HCT116 (cell line): Measurements from ENCODE around the gene MYADML2. TPM values are rescaled to one million over a fixed set of nuclear protein-coding genes. Genes with fewer than 3 reads are reported as not detected.

Experiments
- ATAC-seq: fragments of 200-7000 bp; cut with Tn5 transposase; 2 replicates; pipeline ENCODE4 v1.9.1; 2020; ENCODE audit warnings: mild to moderate bottlenecking, moderate library complexity
- BruUV-seq: library from RNA; stranded (reverse); fragments of 400-500 nt; replicated peaks from 2 replicates; lab custom pipeline; 2021; lab: Mats Ljungman, UMichigan
- CTCF ChIA-PET: fragments of 300-600 bp; sonication (Branson Sonifier 250); formaldehyde crosslinking; loops from one replicate; lab custom pipeline; 2021; ENCODE audit warnings: antibody characterized with exemption; lab: Charles Lee
- POLR2A ChIA-PET: fragments of 300-600, 350-600 bp; sonication (Branson Sonifier 250); formaldehyde crosslinking; loops from one replicate; lab custom pipeline; 2021; ENCODE audit warnings: antibody characterized with exemption; lab: Charles Lee
- RAD21 ChIA-PET, 2 experiments: fragments of 300-600 bp; sonication (Branson Sonifier 250); formaldehyde crosslinking; loops; one replicate each; lab custom pipeline; 2023; ENCODE audit warnings: low total read pairs in 2 of 2; ENCODE audit not compliant: uncharacterized antibody in 2 of 2, unreplicated experiment in 2 of 2, low non-redundant PET in 1 of 2; lab: Charles Lee
- DNase-seq: peaks from one replicate; pipeline ENCODE4 v3.0.0-alpha.2; 2010; ENCODE audit warnings: low read depth, low spot score
- H2AFZ ChIP-seq: fragments of 200-600 bp; shearing (Covaris generic), sonication (generic); 2 replicates; pipeline ENCODE4 v1.6.1; 2017; ENCODE audit warnings: low read depth, mixed run types, mixed read lengths, antibody characterized with exemption, low read length; ENCODE audit not compliant: poor library complexity, severe bottlenecking
- H3K27ac ChIP-seq: 2 replicates; pipeline ENCODE4 v1.5.1; 2012; ENCODE audit warnings: low read depth, low read length
- H3K27me3 ChIP-seq: fragments of 200-600 bp; sonication (generic); 2 replicates; pipeline ENCODE4 v1.6.1; 2016; ENCODE audit warnings: mixed run types, low read length, mixed read lengths; ENCODE audit not compliant: insufficient read depth
- H3K36me3 ChIP-seq, 2 experiments: fragments of 200-500 bp in 1 of 2; fragments of 200-600 bp in 1 of 2; sonication (Bioruptor generic) in 1 of 2; sonication (generic) in 1 of 2; 2 replicates each; pipeline versions ENCODE4 v1.5.1 to v1.6.1; 2014 to 2016; ENCODE audit warnings: low read length in 2 of 2, inconsistent platforms in 1 of 2, mixed read lengths in 1 of 2, mixed run types in 1 of 2; ENCODE audit not compliant: insufficient read depth in 2 of 2, control insufficient read depth in 1 of 2
- H3K4me1 ChIP-seq, 2 experiments: fragments of 200-600 bp in 1 of 2; sonication (generic) in 1 of 2; 2 replicates each; pipeline versions ENCODE4 v1.5.1 to v1.6.1; 2012 to 2017; ENCODE audit warnings: low read length in 2 of 2, inconsistent platforms in 1 of 2, mild to moderate bottlenecking in 1 of 2, mixed read lengths in 1 of 2, mixed run types in 1 of 2, moderate library complexity in 1 of 2; ENCODE audit not compliant: insufficient read depth in 2 of 2, control insufficient read depth in 1 of 2
- H3K4me2 ChIP-seq: fragments of 200-600 bp; sonication (generic); 2 replicates; pipeline ENCODE4 v1.6.1; 2017; ENCODE audit warnings: mixed run types, low read length, mixed read lengths
- H3K4me3 ChIP-seq, 2 experiments: fragments of 200-600 bp in 1 of 2; sonication (generic) in 1 of 2; replicated peaks in 1 of 2; 2 replicates each; pipeline ENCODE4 v1.5.1; 2011 to 2016; ENCODE audit warnings: low read length in 2 of 2, control low read depth in 1 of 2, low read depth in 1 of 2, mild to moderate bottlenecking in 1 of 2, mixed read lengths in 1 of 2, mixed run types in 1 of 2
- H3K79me2 ChIP-seq: fragments of 200-600 bp; sonication (generic); 2 replicates; pipeline ENCODE4 v1.6.1; 2017; ENCODE audit warnings: mild to moderate bottlenecking, mixed run types, low read length, moderate library complexity, mixed read lengths; ENCODE audit not compliant: insufficient read depth
- H3K9ac ChIP-seq: fragments of 200-600 bp; sonication (generic); 2 replicates; pipeline ENCODE4 v1.6.1; 2016; ENCODE audit warnings: low read length, mixed read lengths
- H3K9me2 ChIP-seq: fragments of 200-600 bp; sonication (generic), shearing (Covaris generic); 2 replicates; pipeline ENCODE4 v1.6.1; 2017; ENCODE audit warnings: mixed run types, mild to moderate bottlenecking, moderate library complexity; ENCODE audit not compliant: insufficient read depth
- H3K9me3 ChIP-seq, 2 experiments: fragments of 200-500 bp in 1 of 2; fragments of 200-600 bp in 1 of 2; sonication (Bioruptor generic) in 1 of 2; sonication (generic) in 1 of 2; 2 replicates each; pipeline ENCODE4 v1.6.1; 2014 to 2017; ENCODE audit warnings: low read length in 2 of 2, mixed read lengths in 2 of 2, inconsistent platforms in 1 of 2, low read depth in 1 of 2, mild to moderate bottlenecking in 1 of 2, mixed run types in 1 of 2, moderate library complexity in 1 of 2; ENCODE audit not compliant: control insufficient read depth in 1 of 2, insufficient read depth in 1 of 2
- H4K20me1 ChIP-seq: fragments of 200-600 bp; sonication (generic), shearing (Covaris generic); 2 replicates; pipeline ENCODE4 v1.6.1; 2017; ENCODE audit warnings: mixed run types, mild to moderate bottlenecking, moderate library complexity; ENCODE audit not compliant: insufficient read depth
- CEBPB ChIP-seq: IDR thresholded peaks from 2 replicates; pipeline ENCODE4 v1.6.1; 2012; ENCODE audit warnings: low read depth
- EGR1 ChIP-seq: IDR thresholded peaks from 2 replicates; pipeline ENCODE4 v1.6.1; 2012; ENCODE audit warnings: low read depth
- EZH2 ChIP-seq: fragments of 200-600 bp; sonication (generic); IDR thresholded peaks from 2 replicates; pipeline ENCODE4 v1.6.1; 2017; ENCODE audit warnings: antibody characterized with exemption, mixed run types
- FOSL1 ChIP-seq: IDR thresholded peaks from 2 replicates; pipeline ENCODE4 v1.6.1; 2012; ENCODE audit warnings: low read depth
- MAX ChIP-seq: IDR thresholded peaks from 2 replicates; pipeline ENCODE4 v1.6.1; 2012
- POLR2A ChIP-seq: IDR thresholded peaks from 2 replicates; pipeline ENCODE4 v1.7.0; 2011; ENCODE audit warnings: borderline replicate concordance; ENCODE audit not compliant: insufficient read depth, insufficient read length; ENCODE audit errors: extremely low read depth
- POLR2AphosphoS5 ChIP-seq: IDR thresholded peaks from 2 replicates; pipeline ENCODE4 v1.6.1; 2011; ENCODE audit warnings: mild to moderate bottlenecking, low read depth, low read length, moderate library complexity
- SP1 ChIP-seq: IDR thresholded peaks from 2 replicates; pipeline ENCODE4 v1.6.1; 2012; ENCODE audit warnings: low read depth
- TCF7L2 ChIP-seq: IDR thresholded peaks from 2 replicates; pipeline ENCODE4 v1.7.0; 2011; ENCODE audit warnings: borderline replicate concordance, inconsistent platforms; ENCODE audit not compliant: insufficient read depth, insufficient read length; ENCODE audit errors: extremely low read depth
- ZNF274 ChIP-seq: fragments of 200-500 bp; sonication (Bioruptor generic); IDR thresholded peaks from 2 replicates; pipeline ENCODE4 v1.6.1; 2014; ENCODE audit warnings: mild to moderate bottlenecking, low read depth, low read length, inconsistent platforms
- intact Hi-C: fragments of 100-400 bp; cut with micrococcal nuclease; formaldehyde crosslinking; loops from 2 replicates; pipeline ENCODE4 v1.10.0; 2022
- total RNA-seq: library from RNA; stranded (reverse); gene quantifications from one replicate; pipeline ENCODE4 v1.2.1, GENCODE V29; 2021; ENCODE audit not compliant: unreplicated experiment

Gene MYADML2
- total RNA-seq, 1 experiment from 2014 or later, result not detected

- Histone ChIP-seq H3K4me2 (no peak overlapping the region), H3K9me2 (no peaks in the 10 kb centered on the region), H3K79me2 (no peaks in the 10 kb centered on the region; the same call in 1 of the 2 replicates), H3K4me1 (peaks cover 12 to 41% of the 10 kb centered on the region in 2 experiments), H3K4me3 (no peak overlapping the region), H3K9me3 (no peaks in the 10 kb centered on the region), H2AFZ (no peak overlapping the region), H3K9ac (no peak overlapping the region), H3K36me3 (peaks cover 9 to 15% of the 10 kb centered on the region in 2 experiments; a peak in 3 of 4 replicates), H4K20me1 (no peaks in the 10 kb centered on the region), H3K27ac (no peak overlapping the region), H3K27me3 (no peaks in the 10 kb centered on the region)
- DNase-seq, result no peak
- TF ChIP-seq FOSL1, result no peak
- TF ChIP-seq CEBPB, result no peak
- TF ChIP-seq EZH2, result no peak
- TF ChIP-seq POLR2A, result no peak
- TF ChIP-seq ZNF274, result no peak
- TF ChIP-seq SP1, result no peak
- no peak for TF ChIP-seq MAX
- TF ChIP-seq TCF7L2, result no peak
- TF ChIP-seq POLR2AphosphoS5, result no peak
- TF ChIP-seq EGR1, result no peak
- ChIA-PET POLR2A (no interaction called here), RAD21 (interaction anchor here in 1 of 2 experiments (0.6 kb wide), 1 partner anchor 19 kb away, joined by 3 read pairs; no protein-coding TSS in a partner anchor), CTCF (no interaction called here)
- intact Hi-C loops, result no loop called here
- no peak for ATAC-seq
- BruUV-seq, result no TSS peak
These were observed 33.1 kb upstream of the MYADML2 start for GRCh38 chr17:81980122-81980521.
